Measurements from ENCODE around the gene BCOR.

The BCOR gene

DNA sequence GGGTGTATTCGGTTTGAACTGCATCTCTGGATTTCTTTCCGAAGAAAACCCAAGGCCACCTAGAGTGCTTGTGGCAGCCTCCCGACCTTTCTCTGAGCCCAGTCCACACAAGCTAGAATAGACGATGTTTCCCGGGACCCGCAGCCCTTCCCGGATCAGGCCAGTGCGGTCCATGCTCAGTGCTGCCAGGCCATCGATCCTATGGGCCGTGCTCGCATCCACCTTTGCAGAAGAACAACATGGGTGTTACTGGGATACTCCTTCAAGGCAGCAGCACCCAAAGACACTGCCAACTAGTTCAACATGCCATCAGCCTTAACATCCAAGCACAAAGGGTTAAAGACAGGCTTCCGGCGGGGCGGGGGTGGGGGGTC is 22.8 kb downstream of the BCOR start:
- Mint-ChIP-seq H3K36me3 (peaks cover 96% of the 10 kb centered on the region), H3K9me3 (no peaks in the 10 kb centered on the region), H3K4me3 (no peak overlapping the region), H3K27ac (no peak overlapping the region), H3K4me1 (peaks cover 50% of the 10 kb centered on the region)
- DNase-seq (ENCODE audit: low spot score in 2 of 2) (no peak), ATAC-seq (no peak)

DNA sequence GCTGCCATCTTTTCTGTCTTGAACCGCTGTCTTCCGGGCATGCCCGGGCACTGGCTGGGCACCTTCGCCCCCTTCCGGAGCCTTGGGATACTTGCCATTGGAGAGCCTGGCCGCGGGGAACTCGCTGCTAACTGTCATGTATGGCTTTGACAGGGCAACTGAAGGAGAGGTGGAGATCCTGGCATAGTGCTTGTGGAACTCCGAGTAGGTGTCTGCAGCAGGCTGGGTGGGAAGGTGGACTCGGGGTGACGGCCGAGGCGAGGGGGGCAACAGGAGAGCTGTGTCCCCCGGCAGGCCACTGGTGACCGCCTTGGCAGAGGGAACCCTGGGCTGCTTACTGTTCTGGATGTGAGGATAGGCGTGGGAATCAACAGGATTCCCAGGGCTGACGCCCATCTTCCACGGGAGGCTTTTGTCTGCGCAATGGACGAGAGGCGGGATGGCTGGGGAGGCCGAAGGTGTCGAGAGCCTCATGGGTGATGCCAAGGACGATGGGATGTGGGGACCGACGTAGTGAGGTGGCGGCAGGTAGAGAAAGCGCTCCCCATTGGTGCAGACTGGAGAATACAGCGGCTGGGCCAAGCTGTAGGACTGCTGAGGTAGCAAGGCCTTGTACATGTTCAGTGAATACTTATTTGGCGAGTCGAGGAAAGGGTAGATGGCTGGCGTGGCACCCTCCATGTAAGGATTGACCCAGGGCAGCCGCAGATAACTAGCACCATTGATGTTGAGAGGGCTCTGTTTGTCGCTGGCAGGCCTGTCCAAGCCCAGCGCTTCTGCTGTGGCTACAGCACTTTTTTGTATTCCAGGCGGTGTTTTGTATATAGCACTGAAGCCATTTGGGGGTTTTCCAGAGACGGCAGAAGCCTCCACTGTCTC is 23.4 kb downstream of the BCOR start:
- Mint-ChIP-seq H3K4me3 (no peak overlapping the region), H3K9me3 (no peaks in the 10 kb centered on the region), H3K36me3 (peaks cover 96% of the 10 kb centered on the region), H3K4me1 (peaks cover 47% of the 10 kb centered on the region), H3K27ac (peak overlapping the region; percentile 23)
- DNase-seq (ENCODE audit: low spot score in 2 of 2) (no peak), ATAC-seq (no peak)

DNA sequence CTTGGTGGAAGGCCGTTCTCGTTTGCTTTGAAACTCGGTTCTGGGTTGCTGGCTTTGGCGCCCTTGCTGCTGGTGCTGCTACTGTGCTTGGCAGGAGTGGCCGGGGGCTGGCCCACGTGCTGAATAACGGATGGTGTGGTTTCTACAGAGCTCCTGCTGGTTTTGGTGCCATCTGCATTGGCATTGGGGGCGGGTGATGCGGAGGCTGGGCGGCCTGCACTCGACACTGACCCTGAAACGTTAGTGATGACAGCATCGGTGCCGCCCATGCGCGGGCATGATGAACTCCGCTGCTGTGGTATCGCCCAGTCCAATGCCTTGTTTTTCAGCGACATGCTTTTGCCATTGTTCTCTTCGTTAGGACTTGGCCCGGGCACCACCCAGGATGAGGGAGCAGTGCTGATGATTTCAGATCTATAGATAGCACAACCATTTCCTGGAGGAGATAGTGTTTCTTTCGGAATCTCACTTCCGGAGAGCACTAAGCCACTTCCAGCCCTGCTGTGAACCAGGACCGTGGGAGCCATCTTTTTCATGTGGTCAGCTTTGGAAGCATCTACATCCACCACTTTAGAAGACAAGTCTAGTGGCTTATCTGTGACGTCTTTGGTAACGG is 24.2 kb downstream of the BCOR start:
- DNase-seq (ENCODE audit: low spot score in 2 of 2) (no peak), ATAC-seq (no peak)
- Mint-ChIP-seq H3K4me3 (no peak overlapping the region), H3K36me3 (peaks cover 100% of the 10 kb centered on the region), H3K4me1 (peaks cover 52% of the 10 kb centered on the region), H3K9me3 (no peaks in the 10 kb centered on the region), H3K27ac (peak overlapping the region; percentile 23)

DNA sequence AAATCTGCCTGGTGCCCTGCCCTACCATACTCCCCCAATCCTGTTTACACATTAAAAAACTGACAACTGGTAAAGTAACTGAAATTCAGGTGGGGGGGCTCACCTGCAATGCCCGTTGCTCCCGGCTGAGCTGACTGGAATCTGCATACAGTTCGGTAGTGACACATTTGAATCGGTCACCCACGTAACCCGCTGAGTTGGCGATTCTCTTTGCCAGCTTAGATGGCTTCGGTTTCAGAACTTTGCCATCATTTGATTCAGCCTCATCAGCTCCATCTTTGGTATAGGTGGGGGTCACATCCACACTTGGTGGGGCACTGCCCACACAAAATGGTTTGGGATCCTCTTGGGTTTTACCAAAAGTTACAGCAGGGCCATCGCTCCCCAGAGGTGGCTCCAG is 25.5 kb downstream of the BCOR start:
- H3K4me3 Mint-ChIP-seq = no peak overlapping the region
- ATAC-seq (no peak), DNase-seq (ENCODE audit: low spot score in 2 of 2) (no peak)
- H3K9me3 Mint-ChIP-seq = no peaks in the 10 kb centered on the region
- peaks cover 100% of the 10 kb centered on the region for H3K36me3 Mint-ChIP-seq
- H3K27ac Mint-ChIP-seq = no peak overlapping the region
- peaks cover 54% of the 10 kb centered on the region for H3K4me1 Mint-ChIP-seq

DNA sequence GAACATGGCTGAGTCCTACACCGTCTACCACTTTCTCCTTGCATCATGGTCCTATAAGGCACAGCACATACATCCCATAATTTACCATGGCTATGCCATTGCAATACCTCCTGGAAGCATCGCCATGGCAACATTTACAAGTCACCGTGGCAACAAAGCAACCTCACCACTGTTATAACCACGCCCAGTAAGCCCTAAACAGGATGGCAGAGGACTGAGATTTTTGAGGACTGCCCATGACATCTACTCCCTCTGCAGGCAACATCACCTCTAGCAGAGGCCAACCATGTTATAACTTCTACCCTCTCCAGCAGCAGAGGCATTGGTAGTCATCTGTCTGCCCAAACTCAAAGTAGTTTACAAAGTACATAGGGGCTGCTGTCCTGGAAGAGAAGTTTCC is 29.7 kb downstream of the BCOR start:
- no peaks in the 10 kb centered on the region for H3K9me3 Mint-ChIP-seq
- peak overlapping the region; percentile 43 for H3K27ac Mint-ChIP-seq
- no peak for DNase-seq (ENCODE audit: low spot score in 2 of 2)
- H3K36me3 Mint-ChIP-seq = peaks cover 100% of the 10 kb centered on the region
- peak; percentile 57 for ATAC-seq
- H3K4me3 Mint-ChIP-seq = no peak overlapping the region
- peaks cover 60% of the 10 kb centered on the region for H3K4me1 Mint-ChIP-seq

DNA sequence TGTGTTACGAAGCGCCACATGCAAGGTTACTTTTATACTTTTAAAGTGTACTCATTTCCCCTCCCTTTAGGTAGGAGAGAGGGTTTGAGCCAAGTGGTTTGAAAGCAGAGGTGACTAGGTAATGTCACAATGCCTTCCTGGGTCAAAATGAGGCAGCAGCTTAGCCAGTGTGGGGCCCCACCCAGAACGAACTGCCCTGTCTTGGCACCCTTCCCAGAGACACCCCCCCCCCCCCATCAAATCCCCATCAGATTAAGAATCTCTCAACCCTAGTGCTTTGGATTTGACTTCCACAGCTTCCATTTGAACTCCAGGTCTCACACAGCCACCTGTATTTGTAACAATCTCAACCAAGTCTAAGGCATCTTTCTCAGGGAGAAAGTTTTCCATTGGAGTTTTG is 31.1 kb downstream of the BCOR start:
- H3K36me3 Mint-ChIP-seq = peaks cover 100% of the 10 kb centered on the region
- H3K4me1 Mint-ChIP-seq = peaks cover 54% of the 10 kb centered on the region

DNA sequence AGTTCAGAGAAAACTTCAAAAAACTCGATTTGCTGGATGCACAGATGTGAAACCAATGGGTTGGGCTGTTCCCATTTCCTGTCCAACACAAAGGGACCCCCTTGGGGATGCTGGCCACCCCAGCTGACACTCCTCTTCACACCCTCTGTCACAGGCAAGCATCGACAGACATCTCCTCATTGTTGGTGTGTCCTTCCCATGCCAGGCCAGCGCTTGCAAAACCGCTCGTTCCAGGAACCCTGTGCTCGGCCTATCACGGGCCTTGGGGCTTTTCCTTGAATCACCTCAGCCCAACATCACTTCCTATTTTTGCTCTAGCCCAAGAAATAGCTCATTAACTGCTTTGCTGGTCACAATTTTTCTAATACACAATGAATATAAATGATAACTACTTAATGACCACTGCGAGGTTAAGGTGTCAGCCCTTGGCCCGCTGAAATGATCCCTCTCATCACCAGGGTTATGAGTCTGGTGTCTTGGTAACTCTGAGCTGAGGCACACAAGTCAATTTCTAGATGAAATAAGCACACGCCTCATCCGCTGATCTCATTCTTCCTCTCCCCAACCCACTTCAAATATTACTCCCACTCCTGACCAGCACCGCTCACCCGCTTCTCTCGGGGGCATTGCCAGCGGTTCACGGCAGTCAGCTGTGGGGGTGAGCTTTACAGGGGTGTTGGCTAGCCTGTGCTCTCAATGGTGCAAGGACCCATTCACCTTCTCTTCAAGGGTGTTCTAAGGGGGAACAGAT is 32.3 kb downstream of the BCOR start:
- H3K4me1 Mint-ChIP-seq = peaks cover 51% of the 10 kb centered on the region
- DNase-seq (ENCODE audit: low spot score in 2 of 2) (no peak), ATAC-seq (peak; percentile 88)

More for the DNA sequence above, 31.1 kb downstream of the BCOR start:
- peak overlapping the region; percentile 5 for H3K27ac Mint-ChIP-seq
- H3K9me3 Mint-ChIP-seq = no peaks in the 10 kb centered on the region
- DNase-seq (ENCODE audit: low spot score in 2 of 2) (no peak), ATAC-seq (no peak)
- no peak overlapping the region for H3K4me3 Mint-ChIP-seq

DNA sequence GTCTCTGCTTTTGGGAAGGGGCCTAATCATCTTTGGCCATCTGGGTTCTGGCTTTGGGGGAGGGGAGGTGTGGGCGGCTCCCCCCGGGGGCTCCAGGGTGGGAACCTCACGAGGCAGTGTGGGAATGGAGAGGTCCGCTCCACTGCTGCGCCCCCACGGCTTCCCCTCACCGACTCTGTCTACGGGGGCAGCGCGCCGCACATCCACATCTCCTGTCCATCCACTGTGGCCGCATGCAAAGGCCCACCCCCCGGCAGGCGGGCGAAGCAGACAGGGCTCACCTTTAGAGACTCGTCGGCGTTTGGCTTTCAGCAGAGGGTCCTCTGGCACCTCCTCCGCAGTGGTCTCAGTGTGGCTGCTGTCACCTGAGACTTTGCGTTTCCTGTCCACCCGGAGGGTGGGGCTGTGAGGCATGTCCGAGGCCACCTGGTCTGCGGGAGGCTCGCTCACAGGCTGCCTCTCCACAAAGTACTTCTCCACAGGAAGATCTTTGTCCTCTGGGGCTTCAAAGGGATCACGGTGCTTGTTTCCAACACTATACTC is 33.6 kb downstream of the BCOR start:
- Mint-ChIP-seq H3K36me3 (peaks cover 100% of the 10 kb centered on the region), H3K4me3 (no peak overlapping the region), H3K9me3 (no peaks in the 10 kb centered on the region), H3K4me1 (peaks cover 42% of the 10 kb centered on the region), H3K27ac (no peak overlapping the region)
- ATAC-seq (no peak), DNase-seq (ENCODE audit: low spot score in 2 of 2) (no peak)

More for the DNA sequence above, 32.3 kb downstream of the BCOR start:
- Mint-ChIP-seq H3K36me3 (peaks cover 100% of the 10 kb centered on the region), H3K9me3 (no peaks in the 10 kb centered on the region), H3K27ac (peak overlapping the region; percentile 81), H3K4me3 (peak overlapping the region; percentile 44)

DNA sequence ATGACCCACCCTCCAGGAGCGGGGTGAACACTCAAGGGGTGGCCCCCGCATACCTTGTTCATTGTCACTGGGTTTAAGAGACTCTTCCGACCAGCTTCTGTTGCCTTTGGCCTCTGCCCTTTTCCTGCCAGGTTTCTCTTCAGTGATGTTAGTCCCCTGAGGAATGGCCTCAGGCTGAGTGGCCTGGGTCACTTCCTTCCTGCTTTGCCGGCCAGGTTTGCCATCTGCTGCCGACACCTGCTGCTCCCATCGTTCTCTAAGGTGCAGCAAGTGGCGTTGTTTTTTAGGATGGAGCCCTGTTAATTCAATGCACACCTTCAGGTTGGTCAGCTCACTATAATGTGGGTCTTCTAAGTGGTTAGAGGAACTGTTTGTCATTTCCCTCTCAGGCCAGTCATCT is 34.2 kb downstream of the BCOR start:
- H3K27ac Mint-ChIP-seq = peak overlapping the region; percentile 73
- H3K9me3 Mint-ChIP-seq = no peaks in the 10 kb centered on the region
- H3K4me1 Mint-ChIP-seq = peaks cover 37% of the 10 kb centered on the region
- no peak for ATAC-seq
- no peak overlapping the region for H3K4me3 Mint-ChIP-seq
- H3K36me3 Mint-ChIP-seq = peaks cover 100% of the 10 kb centered on the region
- DNase-seq (ENCODE audit: low spot score in 2 of 2) = no peak

DNA sequence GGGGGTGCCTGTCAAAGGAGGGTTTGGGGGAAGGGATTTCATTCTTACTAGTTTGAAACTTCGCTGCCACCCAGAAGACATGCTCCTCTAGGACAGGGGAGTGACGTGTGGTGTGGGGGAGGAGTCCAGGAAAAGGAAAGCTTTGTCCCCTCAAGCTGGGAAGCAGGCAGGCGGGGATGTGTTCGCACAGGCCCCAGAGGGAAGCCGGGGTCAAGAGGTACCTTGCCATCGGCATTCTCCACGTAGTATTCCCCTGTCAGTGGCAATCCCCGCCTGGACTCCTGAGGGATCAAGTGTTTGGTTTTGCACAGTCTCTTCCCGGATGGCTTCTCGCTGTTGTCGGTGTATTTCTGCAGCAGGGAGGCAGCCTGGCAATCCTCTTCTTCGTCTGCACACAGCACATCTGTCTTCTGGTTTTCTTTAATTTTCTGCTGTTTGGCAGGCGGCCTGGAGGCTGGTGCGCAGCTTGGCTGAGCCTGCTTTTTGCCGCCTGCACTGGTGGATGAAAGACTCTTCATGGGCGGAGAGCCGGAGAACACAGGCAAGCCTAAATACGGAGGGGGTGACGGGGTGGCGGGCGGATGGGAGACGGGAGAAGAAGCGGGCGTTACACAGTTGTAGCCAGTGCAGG is 35.1 kb downstream of the BCOR start:
- no peak for ATAC-seq
- no peak overlapping the region for H3K27ac Mint-ChIP-seq
- peaks cover 100% of the 10 kb centered on the region for H3K36me3 Mint-ChIP-seq
- no peaks in the 10 kb centered on the region for H3K9me3 Mint-ChIP-seq
- peaks cover 29% of the 10 kb centered on the region for H3K4me1 Mint-ChIP-seq
- DNase-seq (ENCODE audit: low spot score in 2 of 2) = no peak
- H3K4me3 Mint-ChIP-seq = no peak overlapping the region

DNA sequence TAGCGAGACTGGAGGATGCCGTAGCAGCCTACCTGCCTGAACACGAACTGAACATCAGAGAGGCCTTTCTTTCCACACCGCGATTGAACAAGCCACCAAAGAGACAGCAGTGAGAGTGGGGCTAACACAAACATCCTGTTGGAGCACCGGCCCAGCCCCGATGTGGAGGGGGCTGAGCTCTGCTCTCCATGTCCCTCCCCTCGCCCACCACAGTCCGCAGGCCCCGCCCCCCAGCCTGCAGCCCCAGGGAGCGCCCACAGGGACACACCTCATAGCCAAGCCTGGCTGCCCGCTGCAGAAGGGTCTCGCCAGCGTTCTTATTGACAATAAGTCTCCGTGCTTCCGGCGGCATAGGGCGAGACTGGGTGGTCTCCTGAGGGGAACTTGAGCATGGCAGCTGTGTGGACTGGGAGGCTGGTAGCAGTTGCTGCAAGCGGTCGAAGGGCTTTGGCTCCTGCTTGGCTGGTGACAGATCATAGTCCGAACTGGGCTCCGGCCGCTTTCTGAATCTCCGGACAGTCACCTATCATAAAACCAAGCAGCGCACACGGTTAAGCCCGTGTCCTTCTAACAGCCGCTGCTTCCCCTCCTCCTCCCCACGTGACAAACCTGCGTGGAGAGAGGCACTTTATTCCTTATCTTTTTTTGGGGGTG is 35.8 kb downstream of the BCOR start:
- no peak overlapping the region for H3K4me3 Mint-ChIP-seq
- H3K9me3 Mint-ChIP-seq = no peaks in the 10 kb centered on the region
- DNase-seq (ENCODE audit: low spot score in 2 of 2) (no peak), ATAC-seq (no peak)
- H3K4me1 Mint-ChIP-seq = peaks cover 22% of the 10 kb centered on the region
- H3K27ac Mint-ChIP-seq = peak overlapping the region; percentile 48
- peaks cover 100% of the 10 kb centered on the region for H3K36me3 Mint-ChIP-seq

DNA sequence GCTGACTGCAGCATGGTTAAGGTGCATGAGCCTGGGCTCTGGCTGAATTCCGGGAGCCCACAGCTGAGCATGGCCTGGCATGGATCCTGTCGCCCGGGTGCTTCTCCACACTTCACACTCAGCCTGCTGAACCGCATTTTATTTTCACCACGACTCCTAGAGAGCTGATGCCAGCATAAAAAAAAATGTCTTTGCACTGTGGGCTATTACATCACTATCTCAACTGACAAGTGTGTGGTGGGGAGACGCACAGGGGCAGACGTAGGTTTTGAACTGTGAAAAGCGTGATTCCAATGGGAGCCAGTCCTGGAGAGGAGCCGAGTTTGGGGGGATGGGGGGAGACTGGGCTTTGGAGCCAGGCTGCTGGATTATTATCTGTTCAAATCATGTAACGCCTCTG is 36.8 kb downstream of the BCOR start:
- Mint-ChIP-seq H3K4me3 (no peak overlapping the region), H3K27ac (peak overlapping the region; percentile 48), H3K9me3 (no peaks in the 10 kb centered on the region), H3K36me3 (peaks cover 100% of the 10 kb centered on the region), H3K4me1 (peaks cover 15% of the 10 kb centered on the region)
- ATAC-seq (no peak), DNase-seq (ENCODE audit: low spot score in 2 of 2) (no peak)

DNA sequence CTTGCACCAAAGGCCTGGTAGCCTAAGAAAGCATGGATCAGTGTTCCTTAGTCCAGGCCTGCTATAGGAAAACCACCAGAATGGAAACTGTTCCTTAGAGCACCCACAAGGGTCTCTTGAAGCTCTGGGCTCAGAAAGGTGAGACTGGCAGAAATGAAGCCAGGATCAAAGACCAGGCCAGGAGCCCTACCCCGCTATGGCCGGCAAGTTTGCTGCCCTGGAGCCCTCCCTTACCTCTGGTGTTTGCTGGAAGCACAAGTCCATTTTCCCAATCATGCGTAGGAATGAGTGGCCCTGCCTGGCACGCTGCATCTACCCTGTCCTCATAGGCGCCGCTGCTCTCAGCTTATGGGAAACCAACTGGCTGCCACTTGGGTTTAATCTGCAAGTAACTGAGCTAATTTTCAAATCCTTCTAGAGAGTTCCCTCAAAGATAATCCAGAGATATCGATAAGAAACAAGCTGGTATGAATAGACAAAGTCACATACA is 37.4 kb downstream of the BCOR start:
- Mint-ChIP-seq H3K9me3 (no peaks in the 10 kb centered on the region), H3K36me3 (peaks cover 100% of the 10 kb centered on the region), H3K4me1 (peaks cover 9% of the 10 kb centered on the region), H3K4me3 (no peak overlapping the region), H3K27ac (peak overlapping the region; percentile 48)
- DNase-seq (ENCODE audit: low spot score in 2 of 2) = no peak
- ATAC-seq = no peak

DNA sequence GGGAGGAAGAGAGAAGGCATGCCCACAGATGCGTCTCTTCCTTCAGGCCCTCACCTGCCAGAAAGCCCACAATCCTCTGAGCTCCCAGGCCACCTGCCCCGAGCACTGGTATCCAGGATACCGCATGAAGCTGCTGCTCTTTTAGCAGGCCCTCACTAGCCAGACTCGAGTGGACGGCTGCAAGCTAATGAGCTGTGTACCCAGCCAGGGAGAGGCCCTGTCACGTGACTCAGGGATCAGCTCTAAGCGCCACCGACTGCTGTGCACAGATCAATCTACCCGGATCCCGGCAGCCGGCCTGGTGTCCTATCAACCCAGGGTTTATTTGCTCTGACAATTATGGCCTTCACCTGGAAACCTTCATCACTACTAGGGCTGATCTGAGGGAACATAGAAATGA is 39.0 kb downstream of the BCOR start:
- H3K27ac Mint-ChIP-seq = no peak overlapping the region
- ATAC-seq = no peak
- peaks cover 100% of the 10 kb centered on the region for H3K36me3 Mint-ChIP-seq
- no peak overlapping the region for H3K4me3 Mint-ChIP-seq
- H3K4me1 Mint-ChIP-seq = peaks cover 5% of the 10 kb centered on the region
- DNase-seq (ENCODE audit: low spot score in 2 of 2) = no peak
- no peaks in the 10 kb centered on the region for H3K9me3 Mint-ChIP-seq
